T-cell (primary cell): ENCODE data around the gene EPHB3. TPM values are rescaled to one million over a fixed set of nuclear protein-coding genes. Genes with fewer than 3 reads are reported as not detected.

Experiments
- ATAC-seq, 4 experiments: fragments of 200-7000 bp in 3 of 4; fragments of 150-1000 bp in 1 of 4; cut with Tn5 transposase; replicated peaks in 1 of 4; 1 replicate in 3 of 4; 2 replicates in 1 of 4; pipeline ENCODE4 v1.10.0; 2021; ENCODE audit warnings: moderate library complexity in 3 of 4, mild to moderate bottlenecking in 2 of 4, moderate number of reproducible peaks in 1 of 4
- CTCF ChIA-PET, 2 donors: fragments of 300-600 bp; sonication (Branson Sonifier 250); formaldehyde crosslinking; loops; one replicate each; lab custom pipeline; 2022; ENCODE audit warnings: antibody characterized with exemption in 2 of 2; lab: Charles Lee
- POLR2A ChIA-PET, 2 donors: fragments of 300-600 bp; sonication (Branson Sonifier 250); formaldehyde crosslinking; loops; one replicate each; lab custom pipeline; 2022; ENCODE audit warnings: antibody characterized with exemption in 2 of 2; lab: Charles Lee
- DNase-seq, 35 experiments: peaks; one replicate each; pipeline versions ENCODE4 v3.0.0 to v3.0.0-alpha.2; 2013 to 2023
- H3K27ac ChIP-seq: one replicate; pipeline ENCODE4 v1.5.1; 2013; ENCODE audit warnings: low read length
- H3K27me3 ChIP-seq, 2 experiments: replicated peaks in 1 of 2; 1 replicate in 1 of 2; 2 replicates in 1 of 2; pipeline versions ENCODE4 v1.6.1 to v1.7.0; 2013; ENCODE audit warnings: low read length in 1 of 2, mixed read lengths in 1 of 2; ENCODE audit not compliant: control insufficient read depth in 2 of 2, insufficient read depth in 2 of 2; ENCODE audit errors: extremely low read depth in 1 of 2
- H3K36me3 ChIP-seq, 2 donors: 1 replicate in 1 of 2; 2 replicates in 1 of 2; pipeline versions ENCODE4 v1.6.1 to v1.7.0; 2013; ENCODE audit warnings: low read length in 1 of 2; ENCODE audit not compliant: control insufficient read depth in 2 of 2, insufficient read depth in 1 of 2; ENCODE audit errors: extremely low read depth in 1 of 2
- H3K4me1 ChIP-seq, 2 experiments: 1 replicate in 1 of 2; 2 replicates in 1 of 2; pipeline versions ENCODE4 v1.6.1 to v1.7.0; 2013; ENCODE audit warnings: low read length in 2 of 2, mixed read lengths in 1 of 2; ENCODE audit not compliant: insufficient read depth in 2 of 2, control insufficient read depth in 1 of 2; ENCODE audit errors: extremely low read depth in 1 of 2
- H3K4me3 ChIP-seq, 2 donors: 1 replicate in 1 of 2; 2 replicates in 1 of 2; pipeline versions ENCODE4 v1.5.1 to v1.7.0; 2013; ENCODE audit warnings: mild to moderate bottlenecking in 2 of 2, low read length in 1 of 2, moderate library complexity in 1 of 2; ENCODE audit not compliant: control insufficient read depth in 1 of 2; ENCODE audit errors: extremely low read depth in 1 of 2
- H3K9me3 ChIP-seq: 2 replicates; pipeline ENCODE4 v1.7.0; 2013
- H3K27ac Mint-ChIP-seq, 2 donors: one replicate each; pipeline ENCODE4 v1.8.0; 2020 to 2021; ENCODE audit warnings: mild to moderate bottlenecking in 2 of 2, mixed read lengths in 2 of 2
- H3K27me3 Mint-ChIP-seq, 2 donors: one replicate each; pipeline ENCODE4 v1.8.0; 2021 to 2022; ENCODE audit warnings: mixed read lengths in 2 of 2
- H3K36me3 Mint-ChIP-seq: one replicate; pipeline ENCODE4 v1.8.0; 2021; ENCODE audit warnings: mixed read lengths
- H3K4me1 Mint-ChIP-seq, 3 donors: one replicate each; pipeline ENCODE4 v1.8.0; 2020 to 2022; ENCODE audit warnings: mixed read lengths in 3 of 3, mild to moderate bottlenecking in 1 of 3
- H3K4me3 Mint-ChIP-seq, 3 donors: one replicate each; pipeline ENCODE4 v1.8.0; 2020 to 2022; ENCODE audit warnings: mild to moderate bottlenecking in 3 of 3, mixed read lengths in 3 of 3, moderate library complexity in 3 of 3
- H3K9me3 Mint-ChIP-seq, 3 donors: one replicate each; pipeline ENCODE4 v1.8.0; 2020 to 2022; ENCODE audit warnings: mixed read lengths in 3 of 3
- WGBS: methylation state at CpG from one replicate; pipeline ENCODE4 v1.1.5; 2013; ENCODE audit warnings: missing lambda C conversion rate; ENCODE audit not compliant: insufficient coverage; 5-methylcytosine and 5-hydroxymethylcytosine counted together
- total RNA-seq, 35 experiments: library from RNA in 6 of 35; stranded (reverse) in 6 of 35; fragments of 120-200 nt in 1 of 35; gene quantifications; one replicate each; pipeline versions ENCODE4 v1.2.1 to v1.2.4 and lab custom pipeline; 2013 to 2026

EPHB3 gene
- total RNA-seq, 5 donors from 2014 or later (not counting 1 experiment from before 2014, with no cell fraction given), result 0.35 to 1.1 (median 0.55) TPM

GRCh38 chr3:184629555-184630160 is 68.1 kb downstream of the EPHB3 start:
- CTCF ChIA-PET, result interaction anchor here in 1 of 2 donors (0.5 to 0.8 kb wide), 2 partner anchors 69 to 1212 kb away, joined by 3 to 6 read pairs; no protein-coding TSS in a partner anchor
- Histone ChIP-seq H3K9me3 (no peaks in the 10 kb centered on the region), H3K4me3 (no peak overlapping the region), H3K27ac (no peak overlapping the region), H3K4me1 (no peaks in the 10 kb centered on the region), H3K36me3 (no peaks in the 10 kb centered on the region), H3K27me3 (peaks cover 0 to 31% of the 10 kb centered on the region in 2 experiments)
- ATAC-seq (no peak), DNase-seq (no peak)
- POLR2A ChIA-PET, result no interaction called here
- Mint-ChIP-seq H3K4me3 (no peak overlapping the region), H3K4me1 (peaks cover 0 to 16% (median 0%) of the 10 kb centered on the region in 3 donors), H3K36me3 (no peaks in the 10 kb centered on the region), H3K9me3 (no peaks in the 10 kb centered on the region), H3K27me3 (peaks cover 3 to 4% of the 10 kb centered on the region in 2 donors), H3K27ac (no peak overlapping the region)
- 86% methylated on average over 12 of the region's 23 CpGs for WGBS

- Histone ChIP-seq H3K4me3 (no peak overlapping the region), H3K4me1 (peaks cover 0 to 4% of the 10 kb centered on the region in 2 experiments), H3K27me3 (peaks cover 0 to 37% of the 10 kb centered on the region in 2 experiments), H3K9me3 (no peaks in the 10 kb centered on the region), H3K27ac (no peak overlapping the region), H3K36me3 (no peaks in the 10 kb centered on the region)
- no peak for DNase-seq
- Mint-ChIP-seq H3K27ac (no peak overlapping the region), H3K9me3 (no peaks in the 10 kb centered on the region), H3K4me3 (no peak overlapping the region), H3K36me3 (no peaks in the 10 kb centered on the region), H3K4me1 (peaks cover 0 to 24% (median 5%) of the 10 kb centered on the region in 3 donors), H3K27me3 (peaks cover 6% of the 10 kb centered on the region in 2 donors)
- CTCF ChIA-PET, result no interaction called here
- POLR2A ChIA-PET, result no interaction called here
- WGBS, result 97% methylated on average over 11 of the region's 15 CpGs
- no peak for ATAC-seq
These were observed 69.4 kb downstream of the EPHB3 start for GRCh38 chr3:184630861-184631471.

DNA sequence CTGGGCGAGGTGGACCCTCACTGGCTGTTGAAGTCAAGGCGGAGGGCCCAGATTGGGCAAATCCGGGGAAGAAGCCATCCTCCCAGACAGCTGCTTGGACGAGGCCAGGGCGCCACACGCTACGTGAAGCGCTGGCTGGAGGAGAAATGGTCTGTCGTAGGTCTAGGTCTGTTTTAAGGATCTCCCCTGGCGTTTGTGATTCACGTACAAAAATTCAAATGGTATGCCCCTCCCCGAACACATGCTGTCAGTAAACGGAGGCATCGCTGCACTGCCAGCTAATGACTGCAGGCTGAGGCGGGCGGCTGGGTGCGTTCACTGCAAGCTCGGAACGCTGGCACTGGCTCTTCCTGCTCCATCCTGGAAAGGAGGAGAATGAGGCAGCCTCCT is 69.9 kb downstream of the EPHB3 start:
- Histone ChIP-seq H3K27ac (no peak overlapping the region), H3K4me3 (no peak overlapping the region), H3K9me3 (no peaks in the 10 kb centered on the region), H3K36me3 (no peaks in the 10 kb centered on the region), H3K4me1 (peaks cover 3 to 9% of the 10 kb centered on the region in 2 experiments), H3K27me3 (peaks cover 0 to 37% of the 10 kb centered on the region in 2 experiments)
- Mint-ChIP-seq H3K4me1 (peaks cover 0 to 24% (median 5%) of the 10 kb centered on the region in 3 donors), H3K36me3 (no peaks in the 10 kb centered on the region), H3K9me3 (no peaks in the 10 kb centered on the region), H3K27me3 (peaks cover 6% of the 10 kb centered on the region in 2 donors), H3K4me3 (no peak overlapping the region), H3K27ac (no peak overlapping the region)
- no peak for ATAC-seq
- no peak for DNase-seq
- POLR2A ChIA-PET, result no interaction called here
- CTCF ChIA-PET, result no interaction called here
- WGBS, result 94% methylated on average over 18 of the region's 19 CpGs

Other genes with a start within 250 kb of the EPHB3 start
- gene EIF4G1, start 247.2 kb upstream of the EPHB3 start, total RNA-seq, result 100 to 1,000 TPM; 232 to 290 (median 271) TPM
- 10 to 100 TPM in 3 of 5 donors, 1 to 10 TPM in 2; 8.3 to 13.8 (median 11.9) TPM for gene FAM131A, start 224.2 kb upstream of the EPHB3 start, total RNA-seq
- 1 to 10 TPM; 3.2 to 5.9 (median 4.6) TPM for gene CLCN2, start 200.2 kb upstream of the EPHB3 start, total RNA-seq
- gene POLR2H, start 200.1 kb upstream of the EPHB3 start, total RNA-seq, result 10 to 100 TPM; 33.0 to 75.1 (median 53.3) TPM
- not detected for gene THPO, start 183.6 kb upstream of the EPHB3 start, total RNA-seq
- under 1 TPM in 1 of 5 donors, not detected in 4; 0.28 TPM for gene CHRD, start 181.7 kb upstream of the EPHB3 start, total RNA-seq
- 10 to 100 TPM in 4 of 5 donors, 1 to 10 TPM in 1; 8.6 to 17.7 (median 16.1) TPM for gene MAGEF1, start 150.3 kb downstream of the EPHB3 start, total RNA-seq